ENCODE results near the gene MYO7B.

The MYO7B gene

DNA sequence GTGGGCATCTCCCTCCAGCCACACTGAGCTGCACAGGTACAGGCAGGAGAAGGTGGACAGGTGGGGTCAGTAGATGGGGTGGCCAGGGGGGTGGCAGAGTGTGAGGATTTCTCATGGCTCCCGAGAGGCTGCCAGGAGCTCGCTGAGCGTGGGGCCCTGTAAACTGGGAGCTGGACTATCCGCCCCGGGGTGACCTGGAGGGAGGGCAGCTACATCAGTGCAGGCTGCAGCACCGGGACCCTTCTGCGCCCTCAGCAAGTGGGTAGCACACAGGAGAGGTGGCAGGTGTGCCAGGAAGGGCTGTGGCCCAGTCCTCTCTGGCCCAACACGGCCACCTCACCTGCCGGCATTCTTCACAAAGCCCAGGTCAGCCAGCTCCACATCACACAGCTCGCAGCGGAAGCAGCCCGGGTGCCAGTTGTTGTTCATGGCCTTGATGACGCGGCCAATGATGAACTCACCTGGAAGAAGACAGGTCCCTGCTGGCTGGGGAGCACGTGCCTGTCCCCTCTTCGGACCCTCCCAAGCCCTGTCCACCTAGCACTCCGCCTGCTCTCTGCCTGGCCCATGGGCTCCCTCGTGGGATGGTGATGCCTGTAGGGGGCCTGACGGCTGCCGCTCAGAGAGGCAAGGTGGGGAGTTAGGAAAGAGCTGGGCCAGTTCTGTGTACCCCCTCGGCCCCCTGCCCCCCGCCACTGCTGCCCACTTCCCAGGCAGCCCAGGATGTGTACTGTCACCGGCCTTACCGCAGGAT, 118.8 kb downstream of the MYO7B start:
- no peak for DNase-seq (ENCODE audit: low read depth)
- H3K4me3 ChIP-seq (replicated peaks; ENCODE audit: low read depth, low read length): no peak overlapping the region
- TF ChIP-seq, protein P1, sequence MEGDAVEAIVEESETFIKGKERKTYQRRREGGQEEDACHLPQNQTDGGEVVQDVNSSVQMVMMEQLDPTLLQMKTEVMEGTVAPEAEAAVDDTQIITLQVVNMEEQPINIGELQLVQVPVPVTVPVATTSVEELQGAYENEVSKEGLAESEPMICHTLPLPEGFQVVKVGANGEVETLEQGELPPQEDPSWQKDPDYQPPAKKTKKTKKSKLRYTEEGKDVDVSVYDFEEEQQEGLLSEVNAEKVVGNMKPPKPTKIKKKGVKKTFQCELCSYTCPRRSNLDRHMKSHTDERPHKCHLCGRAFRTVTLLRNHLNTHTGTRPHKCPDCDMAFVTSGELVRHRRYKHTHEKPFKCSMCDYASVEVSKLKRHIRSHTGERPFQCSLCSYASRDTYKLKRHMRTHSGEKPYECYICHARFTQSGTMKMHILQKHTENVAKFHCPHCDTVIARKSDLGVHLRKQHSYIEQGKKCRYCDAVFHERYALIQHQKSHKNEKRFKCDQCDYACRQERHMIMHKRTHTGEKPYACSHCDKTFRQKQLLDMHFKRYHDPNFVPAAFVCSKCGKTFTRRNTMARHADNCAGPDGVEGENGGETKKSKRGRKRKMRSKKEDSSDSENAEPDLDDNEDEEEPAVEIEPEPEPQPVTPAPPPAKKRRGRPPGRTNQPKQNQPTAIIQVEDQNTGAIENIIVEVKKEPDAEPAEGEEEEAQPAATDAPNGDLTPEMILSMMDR (IDR thresholded peaks at IDR 0.05; ENCODE audit: low read length, missing control alignments): no peak

DNA sequence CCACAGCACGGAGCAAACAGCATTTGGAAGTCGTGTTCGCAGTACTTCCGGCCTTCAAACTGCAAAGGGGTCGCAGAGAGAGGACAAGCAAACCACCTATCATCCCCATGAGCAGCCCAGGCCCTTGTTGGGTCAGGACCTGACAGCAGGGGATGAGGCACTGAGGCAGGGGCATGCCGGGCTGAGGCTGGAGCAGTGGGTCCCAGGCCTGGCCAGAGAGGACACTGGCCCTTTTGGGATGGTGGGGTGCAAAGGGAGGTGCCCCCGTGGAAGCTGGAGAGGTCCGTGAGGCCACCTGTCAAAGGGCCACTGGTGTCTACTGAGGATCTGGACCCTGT, 119.3 kb downstream of the MYO7B start:
- TF ChIP-seq, protein P1 (IDR thresholded peaks at IDR 0.05; ENCODE audit: low read length, missing control alignments): no peak
- no peak overlapping the region for H3K4me3 ChIP-seq (replicated peaks; ENCODE audit: low read depth, low read length)
- no peak for DNase-seq (ENCODE audit: low read depth)

DNA sequence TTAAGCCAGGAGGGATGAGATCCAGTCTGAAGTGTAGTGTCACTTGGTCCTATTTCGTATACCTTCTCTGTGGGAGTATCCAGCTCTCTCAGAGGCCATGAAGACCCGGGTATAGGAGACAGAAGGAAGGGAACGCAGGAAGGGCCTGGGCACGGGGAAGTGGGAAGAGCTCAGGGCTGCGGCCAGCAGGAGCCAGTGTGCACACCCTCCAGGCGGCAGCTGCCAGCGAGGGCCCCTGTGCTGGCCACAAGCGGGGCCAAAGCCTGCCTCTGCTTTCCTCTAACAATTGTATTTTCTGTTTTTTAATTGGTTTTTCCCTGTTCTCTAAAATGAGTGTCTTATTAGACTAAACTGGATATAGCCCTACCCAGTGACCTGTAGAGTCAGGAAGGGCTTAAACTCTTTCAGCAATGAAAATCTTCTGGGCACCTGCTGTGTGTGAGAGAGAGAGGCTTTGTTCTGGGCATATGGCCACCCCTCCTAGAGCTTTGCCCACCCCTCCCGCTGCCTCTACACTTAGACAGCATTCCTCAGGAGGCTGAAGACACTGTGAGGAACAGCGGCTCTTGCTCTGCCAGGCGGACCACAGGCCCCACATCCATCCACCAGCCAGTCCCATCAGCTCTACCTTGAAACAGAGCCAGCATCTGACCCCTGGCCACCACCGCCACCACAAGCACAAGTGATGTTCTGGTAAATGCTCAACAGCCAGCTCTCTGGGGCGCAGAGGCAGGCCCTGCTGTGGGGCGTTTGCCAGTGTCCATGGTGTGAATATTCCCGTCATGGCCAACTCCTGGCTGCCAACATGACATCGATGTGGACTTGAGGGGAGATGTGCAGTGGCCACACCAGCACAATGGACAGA, 120.0 kb downstream of the MYO7B start:
- TF ChIP-seq, protein P1 (IDR thresholded peaks at IDR 0.05; ENCODE audit: low read length, missing control alignments): no peak
- no peak for DNase-seq (ENCODE audit: low read depth)
- no peak overlapping the region for H3K4me3 ChIP-seq (replicated peaks; ENCODE audit: low read depth, low read length)

- TF ChIP-seq, protein P1 (IDR thresholded peaks at IDR 0.05; ENCODE audit: low read length, missing control alignments): no peak
- no peak for DNase-seq (ENCODE audit: low read depth)
- H3K4me3 ChIP-seq (replicated peaks; ENCODE audit: low read depth, low read length): no peak overlapping the region
Observed at GRCh38 chr2:127656569-127657231, 121.2 kb downstream of the MYO7B start.

DNA sequence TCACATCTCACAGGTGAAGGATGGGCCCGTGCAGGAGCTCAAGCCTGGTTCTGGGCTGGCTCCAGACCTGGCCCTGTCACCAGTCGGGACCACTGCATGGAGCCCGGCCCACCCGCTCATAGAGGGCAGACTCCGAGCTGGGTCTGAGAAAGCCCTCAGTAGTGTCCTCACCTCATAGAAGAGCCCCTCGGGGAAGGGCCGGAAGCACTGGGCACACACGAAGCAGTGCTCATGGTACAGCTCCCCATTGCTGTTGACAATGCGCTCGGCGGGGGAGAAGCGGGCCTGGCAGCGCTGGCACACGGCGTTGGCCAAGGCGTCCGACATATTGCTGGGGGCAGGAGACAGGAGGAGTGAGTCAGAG, 121.7 kb downstream of the MYO7B start:
- no peak overlapping the region for H3K4me3 ChIP-seq (replicated peaks; ENCODE audit: low read depth, low read length)
- no peak for DNase-seq (ENCODE audit: low read depth)
- TF ChIP-seq, protein P1 (IDR thresholded peaks at IDR 0.05; ENCODE audit: low read length, missing control alignments): no peak

DNA sequence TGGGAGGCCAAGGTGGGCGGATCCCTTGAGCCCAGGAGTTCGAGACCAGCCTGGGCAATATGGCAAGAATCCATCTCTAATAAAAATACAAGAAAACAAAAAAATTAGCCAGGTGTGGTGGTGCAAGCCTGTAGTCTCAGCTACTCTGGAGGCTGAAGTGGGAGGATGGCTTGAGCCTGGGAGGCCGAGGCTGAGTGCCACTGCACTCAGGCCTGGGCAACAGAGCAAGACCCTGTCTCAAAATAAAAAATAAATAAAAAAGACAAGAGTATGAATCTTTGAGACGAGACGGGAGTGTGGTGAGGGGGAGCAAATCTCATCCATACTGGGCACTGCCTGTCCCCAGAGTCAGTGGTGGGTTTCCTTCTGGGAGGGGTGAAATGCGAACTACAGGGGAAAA, 122.7 kb downstream of the MYO7B start:
- DNase-seq (ENCODE audit: low read depth): no peak
- TF ChIP-seq, protein P1 (IDR thresholded peaks at IDR 0.05; ENCODE audit: low read length, missing control alignments): no peak
- H3K4me3 ChIP-seq (replicated peaks; ENCODE audit: low read depth, low read length): no peak overlapping the region
